IPS DF 6.9 (cell line): ENCODE data around the gene RAB22A.
A peak's percentile ranks its signal among the peaks of the same experiment; 100 is the strongest.

Source experiments
- DNase-seq: peaks from one replicate; pipeline ENCODE4 v3.0.0-alpha.2; 2013; ENCODE audit warnings: low read depth, low spot score
- H3K27ac ChIP-seq: one replicate; pipeline ENCODE4 v1.5.1; 2013; ENCODE audit warnings: low read length, control low read depth
- H3K27me3 ChIP-seq: 2 replicates; pipeline ENCODE4 v1.6.1; 2013; ENCODE audit warnings: mild to moderate bottlenecking, low read length; ENCODE audit not compliant: control insufficient read depth, insufficient read depth
- H3K36me3 ChIP-seq: 2 replicates; pipeline ENCODE4 v1.6.1; 2013; ENCODE audit warnings: low read length; ENCODE audit not compliant: control insufficient read depth, insufficient read depth
- H3K4me1 ChIP-seq: 2 replicates; pipeline ENCODE4 v1.6.1; 2013; ENCODE audit warnings: low read length; ENCODE audit not compliant: control insufficient read depth, insufficient read depth
- H3K4me3 ChIP-seq: 2 replicates; pipeline ENCODE4 v1.5.1; 2013; ENCODE audit warnings: mild to moderate bottlenecking, low read length
- H3K9me3 ChIP-seq: 2 replicates; pipeline ENCODE4 v1.6.1; 2013; ENCODE audit warnings: low read length, inconsistent platforms; ENCODE audit not compliant: control insufficient read depth, insufficient read depth
- WGBS: extraction: QIAGEN DNeasy Blood & Tissue Kit; methylation state at CpG from one replicate; pipeline ENCODE4 v1.1.7; 2013; ENCODE audit warnings: mixed read lengths, missing lambda C conversion rate; ENCODE audit not compliant: insufficient read length, insufficient coverage; 5-methylcytosine and 5-hydroxymethylcytosine counted together

RAB22A gene

GRCh38 chr20:58309591-58310290, at the start of gene RAB22A:
Gene RAB22A (plus strand): TSS chr20:58309715. CDS start chr20:58309977, 262 bp downstream.
- DNase-seq, result peak; percentile 20
- Histone ChIP-seq H3K36me3 (peaks cover 3% of the 10 kb centered on the region; the same call in 1 of the 2 replicates), H3K4me3 (peak within 1 kb of the TSS; percentile 100), H3K4me1 (no peaks in the 10 kb centered on the region), H3K27ac (no peak within 1 kb of the TSS), H3K9me3 (no peaks in the 10 kb centered on the region), H3K27me3 (no peaks in the 10 kb centered on the region)
- WGBS, result no CpG with 5 or more reads among the region's 73 CpGs

GRCh38 chr20:58260006-58260405, 49.5 kb upstream of the RAB22A start:
- Histone ChIP-seq H3K27ac (no peak overlapping the region), H3K4me1 (peaks cover 2% of the 10 kb centered on the region; the same call in 1 of the 2 replicates), H3K9me3 (no peaks in the 10 kb centered on the region), H3K27me3 (no peaks in the 10 kb centered on the region), H3K4me3 (no peak overlapping the region), H3K36me3 (0 out of 2 replicates have a peak, but pooled peaks cover 2% of the 10 kb centered on the region)
- WGBS, result no CpG with 5 or more reads among the region's 5 CpGs
- no peak for DNase-seq

- 0 out of 2 replicates have a peak, but pooled peaks cover 2% of the 10 kb centered on the region for H3K36me3 ChIP-seq
- no peak overlapping the region for H3K27ac ChIP-seq
- no peaks in the 10 kb centered on the region for H3K27me3 ChIP-seq
- WGBS, result no CpG with 5 or more reads among the region's 3 CpGs
- no peak for DNase-seq
- H3K9me3 ChIP-seq, result no peaks in the 10 kb centered on the region
- H3K4me3 ChIP-seq, result no peak overlapping the region
- peaks cover 2% of the 10 kb centered on the region; the same call in 1 of the 2 replicates for H3K4me1 ChIP-seq
These were observed 47.9 kb upstream of the RAB22A start for GRCh38 chr20:58261660-58262059.

- Histone ChIP-seq H3K4me3 (no peak overlapping the region), H3K4me1 (peaks cover 2% of the 10 kb centered on the region; the same call in 1 of the 2 replicates), H3K27me3 (no peaks in the 10 kb centered on the region), H3K27ac (no peak overlapping the region), H3K9me3 (no peaks in the 10 kb centered on the region), H3K36me3 (0 out of 2 replicates have a peak, but pooled peaks cover 2% of the 10 kb centered on the region)
- DNase-seq, result no peak
- no CpG with 5 or more reads among the region's 6 CpGs for WGBS
These were observed 45.2 kb upstream of the RAB22A start for GRCh38 chr20:58264271-58264670.

GRCh38 chr20:58267389-58268215, 41.9 kb upstream of the RAB22A start:
- no CpG with 5 or more reads among the region's 9 CpGs for WGBS
- Histone ChIP-seq H3K4me1 (peaks cover 2% of the 10 kb centered on the region; the same call in 1 of the 2 replicates), H3K9me3 (no peaks in the 10 kb centered on the region), H3K27ac (no peak overlapping the region), H3K4me3 (no peak overlapping the region), H3K36me3 (0 out of 2 replicates have a peak, but pooled peaks cover 2% of the 10 kb centered on the region), H3K27me3 (no peaks in the 10 kb centered on the region)
- DNase-seq, result no peak

GRCh38 chr20:58268421-58268821, 41.1 kb upstream of the RAB22A start:
- H3K4me1 ChIP-seq, result peaks cover 2% of the 10 kb centered on the region; the same call in 1 of the 2 replicates
- DNase-seq, result no peak
- H3K27me3 ChIP-seq, result no peaks in the 10 kb centered on the region
- H3K9me3 ChIP-seq, result no peaks in the 10 kb centered on the region
- H3K27ac ChIP-seq, result no peak overlapping the region
- no CpG with 5 or more reads among the region's 7 CpGs for WGBS
- H3K4me3 ChIP-seq, result no peak overlapping the region
- H3K36me3 ChIP-seq, result no peaks in the 10 kb centered on the region

- H3K27ac ChIP-seq, result no peak overlapping the region
- no peaks in the 10 kb centered on the region for H3K27me3 ChIP-seq
- no CpG with 5 or more reads among the region's 13 CpGs for WGBS
These were observed 40.4 kb upstream of the RAB22A start for GRCh38 chr20:58268936-58269619.

GRCh38 chr20:58271606-58272351, 37.7 kb upstream of the RAB22A start:
- H3K9me3 ChIP-seq, result no peaks in the 10 kb centered on the region
- no peak for DNase-seq
- WGBS, result no CpG with 5 or more reads among the region's 9 CpGs
- no peaks in the 10 kb centered on the region for H3K36me3 ChIP-seq
- H3K27ac ChIP-seq, result no peak overlapping the region
- H3K27me3 ChIP-seq, result no peaks in the 10 kb centered on the region
- H3K4me1 ChIP-seq, result peaks cover 2% of the 10 kb centered on the region; the same call in 1 of the 2 replicates
- H3K4me3 ChIP-seq, result no peak overlapping the region

More at GRCh38 chr20:58268936-58269619, 40.4 kb upstream of the RAB22A start:
- no peak for DNase-seq
- no peaks in the 10 kb centered on the region for H3K9me3 ChIP-seq
- H3K4me1 ChIP-seq, result peaks cover 2% of the 10 kb centered on the region; the same call in 1 of the 2 replicates
- H3K36me3 ChIP-seq, result no peaks in the 10 kb centered on the region
- no peak overlapping the region for H3K4me3 ChIP-seq

GRCh38 chr20:58274384-58274783, 35.1 kb upstream of the RAB22A start:
- Histone ChIP-seq H3K4me3 (no peak overlapping the region), H3K27me3 (no peaks in the 10 kb centered on the region), H3K4me1 (no peaks in the 10 kb centered on the region), H3K27ac (no peak overlapping the region), H3K36me3 (no peaks in the 10 kb centered on the region), H3K9me3 (no peaks in the 10 kb centered on the region)
- no peak for DNase-seq
